HG03159 (cell line): ENCODE data around the gene GMPS.
A peak's percentile ranks its signal among the peaks of the same experiment; 100 is the strongest.
"Not testable (repeated sequence)": the region's sequence is repeated elsewhere in the genome, so short reads cannot be mapped to it uniquely, and the experiment has no call there.

Experiments used
- ATAC-seq: cut with Tn5 transposase; IDR thresholded peaks from one replicate; pipeline ENCODE4 v1.9.1; 2021; ENCODE audit warnings: mild to moderate bottlenecking, moderate library complexity; ENCODE audit not compliant: unreplicated experiment

The GMPS gene

DNA sequence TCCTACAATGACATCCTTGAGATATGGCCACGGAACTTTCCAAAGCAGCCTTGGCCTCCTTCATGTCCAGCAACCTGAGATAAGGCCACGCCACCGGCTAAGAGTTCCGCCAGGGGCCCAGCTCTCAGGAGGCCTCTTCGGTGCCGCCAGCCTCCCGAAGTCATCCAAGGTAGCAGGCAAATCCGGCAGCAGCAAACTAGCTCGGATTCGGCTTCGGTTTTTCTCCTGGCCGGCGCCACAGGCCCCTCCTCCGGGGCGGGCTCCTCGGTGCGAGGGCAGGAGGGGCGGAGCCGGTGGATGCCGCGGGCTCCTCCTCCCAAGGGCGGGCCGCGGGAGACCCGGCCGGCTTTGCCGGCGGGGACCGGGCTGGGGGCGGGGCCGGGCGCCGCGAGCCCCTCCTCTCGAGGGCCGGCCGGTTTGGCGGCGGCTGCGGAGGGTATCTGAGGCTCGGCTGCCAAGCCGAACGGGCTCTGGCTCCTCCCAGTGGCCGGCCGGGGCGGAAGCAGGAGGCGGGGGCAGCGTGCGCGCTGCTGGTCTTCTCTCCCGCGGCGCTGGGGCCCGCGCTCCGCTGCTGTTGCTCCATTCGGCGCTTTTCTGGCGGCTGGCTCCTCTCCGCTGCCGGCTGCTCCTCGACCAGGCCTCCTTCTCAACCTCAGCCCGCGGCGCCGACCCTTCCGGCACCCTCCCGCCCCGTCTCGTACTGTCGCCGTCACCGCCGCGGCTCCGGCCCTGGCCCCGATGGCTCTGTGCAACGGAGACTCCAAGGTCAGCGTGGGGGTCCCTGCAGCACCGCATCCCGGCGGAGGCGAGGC lies at the start of gene GMPS:
Gene GMPS, plus strand, starts transcription at position 518 of the 812 bp plus-strand sequence. Its CDS starts 221 bp downstream, at position 739.
- ATAC-seq: peak; percentile 88

DNA sequence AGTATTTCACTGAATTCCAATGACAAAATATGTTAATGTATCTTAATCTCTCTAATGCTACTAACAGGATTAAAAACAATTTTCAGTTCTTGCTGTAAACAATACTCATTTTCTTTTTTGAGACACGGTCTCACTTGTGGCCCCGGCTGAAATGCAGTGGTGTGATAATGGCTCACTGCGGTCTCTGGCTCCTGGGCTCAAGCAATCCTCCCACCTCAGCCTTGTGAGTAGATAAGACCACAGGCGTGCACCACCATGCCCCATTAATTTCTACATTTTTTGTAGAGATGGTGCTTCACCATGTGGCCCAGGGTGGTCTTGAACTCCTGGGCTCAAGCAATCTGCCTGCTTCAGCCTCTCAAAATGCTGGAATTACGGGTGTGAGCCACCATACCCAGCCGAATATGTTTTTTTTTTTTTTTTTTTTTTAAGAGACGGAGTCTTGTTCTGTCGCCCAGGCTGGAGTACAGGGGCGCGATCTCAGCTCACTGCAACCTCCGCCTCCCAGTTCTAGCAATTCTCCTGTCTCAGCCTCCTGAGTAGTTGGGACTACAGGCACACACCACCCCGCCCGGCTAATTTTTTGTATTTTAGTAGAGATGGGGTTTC lies 41.9 kb upstream of the GMPS start:
- not testable (repeated sequence) for ATAC-seq

DNA sequence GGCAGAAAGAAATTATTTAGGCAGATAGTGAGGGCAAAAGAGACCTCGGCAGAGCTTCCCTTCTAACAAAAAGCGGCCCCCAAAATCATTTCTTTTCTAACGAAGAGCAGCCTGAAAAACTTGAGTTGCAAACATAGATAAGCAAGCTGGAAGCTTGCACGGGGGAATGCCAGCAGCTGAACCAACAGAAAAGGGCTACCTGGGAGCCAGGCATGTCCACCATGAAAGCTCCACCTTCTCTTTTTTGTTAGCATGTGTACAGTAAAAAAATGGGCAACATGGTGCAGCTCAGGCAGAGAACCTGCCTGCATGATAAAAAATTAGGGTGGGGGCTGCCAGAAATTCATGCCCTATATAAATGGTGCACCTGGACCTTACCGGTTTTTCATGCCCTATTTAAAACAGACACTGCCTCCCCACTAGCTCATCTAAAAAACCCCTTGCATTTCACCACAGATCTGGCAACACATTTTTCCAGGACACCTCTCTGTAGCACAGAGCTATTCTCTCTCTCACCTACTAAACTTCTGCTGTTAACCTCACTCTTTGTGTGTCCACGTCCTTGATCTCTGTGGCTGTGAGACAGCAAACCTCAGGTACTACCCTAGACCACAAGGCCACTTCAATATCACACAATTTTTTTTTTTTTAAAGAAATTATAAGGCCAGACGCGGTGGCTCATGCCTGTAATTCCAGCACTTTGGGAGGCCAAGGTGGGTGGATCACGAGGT lies 34.9 kb upstream of the GMPS start:
- no peak for ATAC-seq

DNA sequence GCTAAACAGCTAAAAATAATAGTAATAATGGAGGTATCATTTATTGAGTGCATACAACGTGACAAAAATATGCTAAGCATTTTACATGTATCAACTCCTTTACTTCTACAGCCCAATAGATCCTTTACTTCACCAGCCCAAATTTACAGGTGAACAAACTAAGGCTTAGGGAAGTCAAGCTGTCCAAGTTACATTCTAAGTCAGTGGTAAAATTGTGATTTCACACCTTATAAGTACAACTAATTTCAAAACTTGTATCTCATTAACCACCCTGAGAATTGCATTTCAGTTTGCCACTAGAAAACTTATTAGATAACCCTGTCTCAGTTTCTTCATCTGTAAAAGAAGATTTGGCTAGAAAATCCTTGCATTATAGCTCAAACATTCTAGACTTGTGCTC lies 26.9 kb upstream of the GMPS start:
- ATAC-seq: no peak

DNA sequence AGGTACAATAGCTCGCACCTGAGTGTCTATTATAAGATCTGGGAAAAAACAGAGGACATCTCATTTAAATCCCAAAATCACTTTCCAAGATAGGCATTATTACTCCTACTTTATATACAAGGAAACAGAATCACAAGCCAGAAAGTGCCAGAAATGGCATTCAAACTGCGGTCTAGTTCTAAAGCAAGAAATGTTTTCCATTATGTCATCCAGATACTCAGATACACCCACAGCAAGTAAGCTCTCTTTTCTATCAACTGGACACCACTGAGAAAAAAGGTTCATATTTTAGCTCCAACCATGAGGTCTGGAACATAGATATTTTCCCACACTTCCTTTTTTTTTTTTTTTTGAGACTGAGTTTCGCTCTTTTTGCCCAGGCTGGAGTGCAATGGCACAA lies 24.3 kb upstream of the GMPS start:
- no peak for ATAC-seq

DNA sequence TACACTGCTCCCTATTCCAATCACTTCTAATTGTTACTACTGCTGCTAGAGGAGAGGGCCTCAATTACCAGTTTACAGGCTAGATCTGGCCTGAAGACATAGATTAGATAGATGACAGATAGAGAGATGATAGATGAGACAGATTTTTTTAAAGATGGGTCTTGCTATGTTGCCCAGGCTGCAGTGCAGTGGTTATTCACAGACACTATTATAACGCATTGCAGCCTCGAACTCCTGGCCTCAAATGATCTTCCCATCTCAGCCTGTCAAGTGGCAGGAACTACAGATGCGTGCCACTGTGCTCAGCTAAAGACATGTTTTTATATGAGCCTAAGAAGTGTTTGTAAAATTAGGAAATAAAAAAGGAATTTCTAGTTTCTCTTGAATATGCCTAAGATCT lies 22.5 kb upstream of the GMPS start:
- ATAC-seq: no peak

DNA sequence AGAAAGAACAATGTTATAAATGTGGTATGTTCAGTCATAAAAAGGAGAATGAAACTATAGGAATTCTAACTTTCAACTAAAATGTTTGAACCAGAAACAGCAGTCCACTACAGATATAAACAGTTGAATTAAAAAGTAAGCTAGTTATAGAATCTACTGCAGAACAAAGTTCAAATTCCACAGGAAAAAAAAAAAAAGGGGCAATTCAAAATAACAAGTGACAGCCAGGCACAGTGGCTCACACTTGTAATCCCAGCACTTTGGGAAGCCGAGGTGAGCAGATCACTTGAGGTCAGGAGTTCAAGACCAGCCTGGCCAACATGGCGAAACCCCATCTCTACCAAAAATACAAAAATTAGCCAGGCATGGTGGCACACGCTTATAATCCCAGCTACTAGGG lies 21.0 kb upstream of the GMPS start:
- not testable (repeated sequence) for ATAC-seq

DNA sequence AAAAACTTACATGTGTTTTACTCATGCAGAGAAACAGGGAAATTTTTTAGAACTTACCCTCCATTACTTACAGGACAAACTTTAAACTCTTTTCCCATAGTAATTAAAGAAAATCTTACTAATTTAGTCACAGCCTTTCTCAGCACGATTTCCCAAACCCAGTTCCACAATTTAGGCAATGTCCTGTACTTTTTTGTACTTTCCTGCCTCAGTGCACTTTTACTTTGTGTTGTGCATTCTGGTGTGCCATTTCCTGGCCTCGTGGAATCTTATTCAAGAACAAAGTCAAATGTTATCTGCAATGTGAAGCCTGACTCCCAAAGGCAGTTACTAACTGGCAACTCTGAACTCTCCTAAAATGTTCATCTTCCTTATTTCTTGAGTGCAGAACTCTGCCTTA lies 18.1 kb upstream of the GMPS start:
- no peak for ATAC-seq

DNA sequence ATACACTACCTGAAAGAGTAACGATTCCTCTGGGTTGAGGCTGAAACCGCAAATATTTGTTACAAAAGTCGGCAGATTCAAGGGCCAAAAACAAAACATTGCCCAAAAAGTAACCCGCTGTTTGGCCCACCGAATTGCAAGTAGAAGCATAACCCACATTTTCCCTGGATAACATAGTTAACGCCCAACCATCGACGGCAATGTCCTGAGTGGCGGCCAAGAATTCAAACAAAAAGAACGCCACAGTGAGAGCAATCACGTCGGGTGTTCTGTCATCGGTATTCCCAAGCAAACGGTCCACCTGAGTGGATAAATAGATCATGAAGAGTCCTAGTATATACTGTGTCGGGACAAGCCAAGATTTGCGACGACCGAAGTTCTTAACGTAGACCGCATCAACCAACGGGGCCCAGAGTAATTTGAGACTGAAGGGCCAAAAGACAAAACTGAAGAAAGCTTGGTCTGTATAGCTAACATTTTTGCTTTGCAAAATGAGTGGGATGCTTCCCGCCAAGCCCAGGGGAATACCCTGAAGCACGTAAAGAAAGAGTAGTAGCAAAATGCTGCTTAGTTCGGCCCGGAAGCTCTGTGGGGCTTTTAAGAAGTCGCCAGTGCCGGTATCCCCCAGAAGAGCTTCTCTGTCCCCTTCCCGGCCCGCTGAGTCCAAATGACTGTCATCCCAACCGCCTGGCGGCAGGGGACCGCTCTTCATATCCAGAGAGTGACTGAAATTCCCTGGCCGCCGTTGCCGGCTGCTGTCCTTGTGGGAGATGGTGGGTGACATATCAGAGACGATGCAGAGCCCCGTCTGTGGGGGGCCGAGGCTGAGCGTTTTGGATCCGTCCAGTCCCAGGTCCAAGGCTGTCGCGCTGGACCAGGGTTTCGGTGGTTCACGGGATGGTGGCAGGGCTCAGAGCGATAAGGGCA lies 17.0 kb upstream of the GMPS start:
- ATAC-seq: peak; percentile 14

DNA sequence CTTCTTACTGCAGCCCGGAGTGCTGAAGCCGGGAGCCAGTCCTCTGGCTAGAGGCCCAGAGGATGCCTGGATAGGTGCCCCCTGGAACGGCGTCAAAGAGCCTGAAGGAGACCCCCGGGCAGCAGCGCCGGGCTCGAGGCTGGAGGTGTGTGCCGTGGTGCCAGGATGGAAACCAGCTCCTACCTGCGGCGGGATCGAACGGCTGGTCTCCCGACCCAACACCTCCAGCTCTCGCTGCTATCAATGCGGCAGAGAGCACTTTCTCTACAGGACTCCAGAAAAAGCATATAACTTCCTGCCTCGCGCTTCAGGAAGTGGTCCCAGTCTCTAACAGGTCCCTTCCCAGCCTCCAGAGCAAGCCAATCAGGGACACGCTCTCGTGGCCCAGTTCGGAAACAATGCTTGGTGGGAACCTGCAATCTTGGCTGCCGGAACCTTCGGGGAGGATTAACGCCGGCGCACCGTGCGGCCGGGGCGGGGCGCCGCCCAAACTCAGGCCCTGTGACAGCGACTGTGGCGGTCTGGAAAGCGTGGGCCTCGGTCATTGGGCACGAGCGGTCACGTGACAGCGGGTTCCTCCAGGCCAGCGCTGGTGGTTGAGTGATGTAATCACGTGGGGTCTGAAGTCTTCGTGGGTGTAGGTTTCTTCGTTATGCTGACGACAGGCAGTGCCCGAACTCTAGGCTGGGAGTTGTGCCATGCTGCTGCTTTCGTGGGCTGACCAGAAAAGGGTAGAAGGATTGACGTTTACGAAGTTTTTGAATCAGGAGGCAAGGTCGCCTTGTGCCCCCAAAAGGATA lies 16.1 kb upstream of the GMPS start, which contains the start of gene SLC33A1:
Gene SLC33A1, minus strand, starts transcription at position 287 of the 800 bp plus-strand sequence. CDS start 430 bp downstream, outside the sequence.
- peak; percentile 94 for ATAC-seq

DNA sequence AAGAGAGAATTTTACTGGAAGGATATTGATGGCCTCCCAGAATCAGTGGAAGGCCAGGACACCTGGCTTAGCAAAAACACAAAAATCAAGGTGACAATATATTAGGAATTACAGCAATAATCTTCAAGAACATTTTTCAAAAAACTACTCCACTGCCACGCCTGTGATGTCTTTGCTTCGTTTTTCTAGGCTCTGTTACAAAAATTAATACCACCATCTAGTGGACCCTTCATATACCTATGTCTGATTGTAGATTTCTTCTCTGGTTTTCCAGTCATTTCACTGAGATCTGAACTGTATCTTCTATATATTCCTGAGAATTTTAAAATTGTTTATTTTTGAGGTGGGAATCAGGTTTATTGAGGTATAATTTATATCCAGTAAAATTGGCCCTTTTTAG lies 10.6 kb upstream of the GMPS start:
- ATAC-seq: no peak

DNA sequence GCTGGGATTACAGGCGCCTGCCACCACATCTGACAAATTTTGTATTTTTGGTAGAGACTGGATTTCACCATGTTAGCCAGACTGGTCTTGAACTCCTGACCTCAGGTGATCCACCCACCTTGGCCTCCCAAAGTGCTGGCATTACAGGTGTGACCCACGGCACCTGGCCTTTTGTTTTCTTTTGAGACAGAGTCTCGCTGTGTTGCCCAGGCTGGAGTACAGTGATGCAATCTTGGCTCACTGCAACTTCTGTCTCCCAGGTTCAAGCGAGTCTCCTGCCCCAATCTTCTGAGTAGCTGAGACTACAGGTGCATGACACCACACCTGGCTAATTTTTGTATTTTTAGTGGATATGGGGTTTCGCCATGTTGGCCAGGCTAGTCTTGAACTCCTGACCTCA lies 10.0 kb upstream of the GMPS start:
- ATAC-seq: not testable (repeated sequence)

DNA sequence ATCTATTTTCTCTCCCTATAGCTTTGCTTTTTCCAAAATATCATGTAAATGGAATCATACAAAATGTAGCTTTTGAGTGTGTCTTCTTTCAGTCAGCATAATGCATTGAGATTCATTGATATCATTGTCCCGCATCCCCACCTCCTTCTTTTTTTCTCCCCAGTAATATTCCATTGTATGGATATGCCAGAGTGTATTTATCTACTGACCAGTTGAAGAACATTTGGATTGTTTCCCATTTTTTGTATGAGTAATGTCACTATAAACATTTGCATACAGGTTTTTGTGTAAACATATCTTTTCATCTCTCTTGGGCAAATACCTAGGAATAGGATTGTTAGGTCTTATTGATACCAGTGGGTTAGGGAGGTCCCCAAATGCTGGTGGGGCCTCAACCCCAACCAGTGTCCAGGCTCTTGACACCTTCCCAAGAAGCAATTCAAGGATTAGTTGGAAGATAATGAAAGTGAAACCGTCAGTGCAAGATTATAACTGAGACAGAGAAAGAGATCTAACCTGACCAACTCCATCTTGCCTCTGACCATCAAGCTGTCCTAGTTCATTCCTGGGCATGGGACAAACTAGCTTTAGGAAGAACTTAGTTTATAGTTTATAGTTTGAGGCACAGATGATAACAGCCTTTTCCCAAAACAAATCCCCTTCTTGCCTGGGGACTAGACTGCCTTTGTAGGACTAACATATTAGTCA lies 8.8 kb upstream of the GMPS start:
- ATAC-seq: no peak

DNA sequence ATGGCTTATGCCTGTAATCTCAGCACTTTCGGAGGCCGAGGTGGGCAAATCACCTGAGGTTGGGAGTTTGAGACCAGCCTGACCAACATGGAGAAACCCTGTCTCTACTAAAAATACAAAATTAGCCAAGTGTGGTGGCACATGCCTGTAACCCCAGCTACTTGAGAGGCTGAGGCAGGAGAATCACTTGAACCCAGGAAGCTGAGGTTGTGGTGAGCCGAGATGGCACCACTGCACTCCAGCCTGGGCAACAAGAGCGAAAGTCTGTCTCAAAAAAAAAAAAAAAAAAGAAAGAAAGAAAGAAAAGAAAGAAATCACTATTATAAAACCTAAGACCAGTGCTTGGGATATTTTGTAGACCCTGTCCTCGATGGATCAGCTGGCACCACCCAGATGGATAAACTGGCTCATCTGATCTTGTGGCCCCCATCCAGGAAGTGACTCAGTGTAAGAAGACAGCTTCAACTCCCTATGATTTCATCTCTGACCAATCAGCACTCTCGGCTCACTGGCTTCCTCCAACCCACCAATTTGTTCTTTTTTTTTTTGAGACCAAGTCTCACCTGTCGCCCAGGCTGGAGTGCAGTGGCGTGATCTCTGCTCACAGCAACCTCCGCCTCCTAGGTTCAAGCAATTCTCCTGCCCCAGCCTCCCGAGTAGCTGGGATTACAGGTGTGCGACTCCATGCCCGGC lies 8.0 kb upstream of the GMPS start:
- ATAC-seq: not testable (repeated sequence)

DNA sequence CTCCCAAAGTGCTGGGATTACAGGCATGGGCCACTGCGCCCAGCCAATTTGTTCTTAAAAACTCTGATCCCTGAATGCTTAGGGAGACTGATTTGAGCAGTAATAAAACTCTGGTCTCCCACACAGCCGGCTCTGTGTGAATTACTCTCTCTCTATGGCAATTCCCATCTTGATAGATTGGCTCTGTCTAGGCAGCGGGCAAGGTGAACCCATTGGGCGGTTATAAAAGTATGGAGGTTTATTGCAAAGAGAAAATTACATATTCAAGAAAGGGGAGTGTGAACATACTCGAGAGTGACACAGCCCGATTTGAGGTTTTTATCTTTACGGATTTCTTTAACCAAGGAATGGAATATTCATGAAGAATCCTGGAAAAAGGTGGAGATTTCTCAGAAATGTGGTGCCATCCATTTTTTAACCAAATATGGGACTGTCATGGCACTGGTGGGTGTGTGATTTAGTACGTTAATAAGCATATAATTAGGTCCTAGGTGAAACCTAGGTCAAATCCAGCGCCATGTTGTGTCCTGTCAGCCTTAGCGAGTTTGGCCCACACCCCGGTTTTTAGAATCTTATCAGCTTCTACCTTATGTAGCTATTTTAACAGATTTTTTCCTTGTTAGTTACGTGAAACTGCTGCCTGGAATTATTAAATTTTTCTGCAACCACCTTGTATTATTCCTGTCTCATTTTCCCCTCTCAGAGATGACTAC lies 7.2 kb upstream of the GMPS start:
- ATAC-seq: no peak

DNA sequence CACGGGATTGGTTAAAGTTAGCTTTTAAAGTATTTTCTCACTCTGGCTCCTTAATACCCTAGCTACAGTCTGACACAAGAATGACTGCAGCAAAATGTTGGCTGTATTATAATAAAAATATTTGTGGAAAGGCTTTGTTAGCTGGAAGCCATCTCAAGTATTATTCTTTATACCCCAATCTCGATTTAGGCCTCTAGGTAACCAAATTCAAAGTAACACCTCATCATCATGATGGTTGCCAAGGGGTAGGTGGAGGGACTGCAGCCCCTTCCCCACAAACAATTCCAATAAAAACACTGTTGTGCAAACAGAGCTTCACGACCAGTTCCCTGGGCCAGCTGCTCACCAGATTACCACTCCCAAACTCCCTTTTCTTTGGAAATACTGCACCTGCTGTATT lies 759 bp upstream of the GMPS start:
- ATAC-seq: no peak

DNA sequence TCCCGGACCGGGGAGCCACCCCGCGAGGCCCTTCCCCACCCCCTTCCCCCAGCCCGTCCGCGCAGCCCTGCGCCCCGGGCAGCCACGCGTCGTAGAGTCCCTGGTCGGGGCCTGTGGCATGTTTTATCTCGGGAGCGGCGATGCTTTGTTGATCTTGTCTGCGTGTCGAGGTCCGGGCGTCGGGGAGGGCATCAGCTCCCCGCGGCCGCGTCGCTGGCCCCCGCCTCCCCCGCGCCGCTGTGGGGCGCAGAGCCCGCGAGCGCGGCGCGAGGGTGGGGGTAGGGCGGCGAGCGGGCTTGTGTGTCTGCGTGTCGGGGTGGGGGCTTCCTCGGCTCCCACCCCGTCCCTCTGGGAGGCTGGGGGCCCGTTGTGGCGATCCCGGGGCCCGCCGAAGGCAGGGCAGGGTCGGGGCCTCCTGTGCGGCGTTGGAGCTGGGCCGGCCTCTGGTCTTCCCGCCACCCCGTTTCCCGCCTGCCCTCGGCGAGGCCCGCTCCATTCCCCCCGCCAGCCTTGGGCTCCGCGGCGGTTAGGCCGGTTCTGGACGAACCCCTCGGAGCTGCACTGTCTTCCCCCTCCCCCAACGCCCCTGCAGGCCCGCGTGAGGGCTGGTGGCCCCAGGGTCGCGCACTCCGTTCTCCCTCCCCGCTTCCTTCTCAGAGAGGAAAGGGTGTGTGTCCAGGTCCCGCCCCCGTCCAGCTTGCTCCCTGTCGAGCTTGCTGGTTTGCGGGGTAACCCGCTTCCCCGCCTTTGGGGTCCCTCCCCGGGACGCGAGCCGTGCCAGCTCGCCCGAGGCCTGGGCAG lies 695 bp downstream of the GMPS start:
- ATAC-seq: peak; percentile 27
